ENCODE measurements around the gene NQO1. TPM values are rescaled to one million over a fixed set of nuclear protein-coding genes. Genes with fewer than 3 reads are reported as not detected.
A peak's percentile ranks its signal among the peaks of the same experiment; 100 is the strongest.

NQO1 gene
- total and polyA plus RNA-seq, 9 of the 15 experiments (the other 6 are each of a cell fraction or from before 2014, with no cell fraction given) = 96.7 to 198 (median 122) TPM

- TF ChIP-seq SMARCE1 (IDR thresholded peaks at IDR 0.05) (peak; percentile 86), ZNF778 (CRISPR knock-in tag; IDR thresholded peaks at IDR 0.05) (no peak), TAF9B (IDR thresholded peaks at IDR 0.05; ENCODE audit: partially characterized antibody) (peak; percentile 72), HDAC6 (IDR thresholded peaks at IDR 0.05; ENCODE audit: low read depth, low read length) (no peak), KDM2B (CRISPR knock-in tag; IDR thresholded peaks at IDR 0.05) (no peak), NEUROD1 (IDR thresholded peaks at IDR 0.05; ENCODE audit: borderline replicate concordance, low read depth, low read length, partially characterized antibody) (peak; percentile 50), CBFA2T3 (IDR thresholded peaks at IDR 0.05) (no peak; the same call in 1 of the 2 replicates), RREB1 (CRISPR knock-in tag; IDR thresholded peaks at IDR 0.05) (no peak), REST (IDR thresholded peaks at IDR 0.05; ENCODE audit: borderline replicate concordance) (peak; percentile 35), REST (CRISPR knock-in tag; IDR thresholded peaks at IDR 0.05; ENCODE audit: low read depth) (no peak), ZNF766 (CRISPR knock-in tag; conservative IDR thresholded peaks at IDR 0.05) (0 out of 2 replicates have a peak, but pooled peaks have one; percentile 51), ZNF408 (CRISPR knock-in tag; IDR thresholded peaks at IDR 0.05; ENCODE audit: low read depth) (no peak), ZNF24 (IDR thresholded peaks at IDR 0.05) (no peak)
These were observed at the start of gene NQO1 (continued) for GRCh38 chr16:69726313-69727060.

Measured in K562 (cell line).